22Rv1 (cell line): Measurements from ENCODE around the gene ASB3.

Experiments
- ZFX ChIP-seq: fragments of 450-650 bp; IDR thresholded peaks from 2 replicates; pipeline ENCODE4 v1.6.1; 2017; ENCODE audit warnings: antibody characterized with exemption, borderline replicate concordance
- TF ChIP-seq, protein P1 (sequence below): fragments of 450-650 bp; IDR thresholded peaks from 2 replicates; pipeline ENCODE4 v1.5.1; 2017; ENCODE audit warnings: mild to moderate bottlenecking

DNA sequence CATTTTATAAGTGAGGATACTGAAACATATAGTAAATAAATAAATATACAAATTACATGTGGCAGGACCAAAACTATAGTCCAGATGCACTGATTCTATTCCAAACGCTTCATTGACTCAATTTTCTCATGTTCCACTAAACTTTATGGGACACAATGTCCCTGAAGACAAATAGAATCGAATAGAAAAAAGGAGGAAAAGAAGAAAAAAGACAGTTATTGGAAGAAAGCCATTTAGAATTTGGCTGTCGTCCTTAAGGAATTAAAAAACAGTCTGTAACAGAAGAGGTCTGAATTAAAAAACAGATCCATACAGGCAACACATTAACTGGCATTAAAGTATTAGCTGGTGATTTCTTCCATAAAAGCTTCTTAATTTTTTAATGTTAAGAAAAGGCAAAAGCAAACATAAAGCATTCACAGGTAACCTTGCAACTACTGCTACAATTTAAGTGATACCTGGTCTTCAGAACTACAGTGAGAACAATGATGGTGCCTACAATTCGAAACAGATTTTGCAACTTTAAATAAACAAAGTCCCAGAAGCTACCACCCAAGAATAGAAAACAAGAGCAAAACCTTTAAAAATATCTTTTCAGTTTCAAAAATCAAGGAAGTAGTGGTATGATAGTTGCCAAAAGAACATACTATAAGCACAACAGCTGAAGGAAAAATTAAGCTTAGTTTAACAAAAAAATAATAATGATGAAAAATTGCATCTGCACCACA lies 36.5 kb downstream of the ASB3 start:
- TF ChIP-seq, protein P1, sequence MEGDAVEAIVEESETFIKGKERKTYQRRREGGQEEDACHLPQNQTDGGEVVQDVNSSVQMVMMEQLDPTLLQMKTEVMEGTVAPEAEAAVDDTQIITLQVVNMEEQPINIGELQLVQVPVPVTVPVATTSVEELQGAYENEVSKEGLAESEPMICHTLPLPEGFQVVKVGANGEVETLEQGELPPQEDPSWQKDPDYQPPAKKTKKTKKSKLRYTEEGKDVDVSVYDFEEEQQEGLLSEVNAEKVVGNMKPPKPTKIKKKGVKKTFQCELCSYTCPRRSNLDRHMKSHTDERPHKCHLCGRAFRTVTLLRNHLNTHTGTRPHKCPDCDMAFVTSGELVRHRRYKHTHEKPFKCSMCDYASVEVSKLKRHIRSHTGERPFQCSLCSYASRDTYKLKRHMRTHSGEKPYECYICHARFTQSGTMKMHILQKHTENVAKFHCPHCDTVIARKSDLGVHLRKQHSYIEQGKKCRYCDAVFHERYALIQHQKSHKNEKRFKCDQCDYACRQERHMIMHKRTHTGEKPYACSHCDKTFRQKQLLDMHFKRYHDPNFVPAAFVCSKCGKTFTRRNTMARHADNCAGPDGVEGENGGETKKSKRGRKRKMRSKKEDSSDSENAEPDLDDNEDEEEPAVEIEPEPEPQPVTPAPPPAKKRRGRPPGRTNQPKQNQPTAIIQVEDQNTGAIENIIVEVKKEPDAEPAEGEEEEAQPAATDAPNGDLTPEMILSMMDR = no peak
- TF ChIP-seq ZFX = no peak
